Hepatocyte (in vitro differentiated cells): Measurements from ENCODE around the gene ZNF648. TPM values are rescaled to one million over a fixed set of nuclear protein-coding genes. Genes with fewer than 3 reads are reported as not detected.
A peak's percentile ranks its signal among the peaks of the same experiment; 100 is the strongest.

Experiments used
- DNase-seq: peaks from one replicate; pipeline ENCODE4 v3.0.0-alpha.2; 2016; ENCODE audit warnings: low spot score
- H2AFZ ChIP-seq: fragments of 200-600 bp; sonication (generic); 2 replicates; pipeline ENCODE4 v1.6.0; 2016; ENCODE audit warnings: antibody characterized with exemption, mild to moderate bottlenecking
- H3K27ac ChIP-seq: fragments of 200-600 bp; sonication (generic); 2 replicates; pipeline ENCODE4 v1.5.1; 2016; ENCODE audit warnings: mild to moderate bottlenecking
- H3K27me3 ChIP-seq: fragments of 200-600 bp; sonication (generic); 2 replicates; pipeline ENCODE4 v1.6.1; 2016
- H3K36me3 ChIP-seq: fragments of 200-600 bp; sonication (generic); replicated peaks from 2 replicates; pipeline ENCODE4 v1.5.1; 2016; ENCODE audit warnings: low read depth; ENCODE audit not compliant: insufficient read depth
- H3K4me1 ChIP-seq: fragments of 200-600 bp; sonication (generic); 2 replicates; pipeline ENCODE4 v1.5.1; 2016; ENCODE audit warnings: mild to moderate bottlenecking, moderate library complexity; ENCODE audit not compliant: insufficient read depth
- H3K4me2 ChIP-seq: fragments of 200-600 bp; sonication (generic); 2 replicates; pipeline ENCODE4 v1.6.0; 2016
- H3K4me3 ChIP-seq: fragments of 200-600 bp; sonication (generic); 2 replicates; pipeline ENCODE4 v1.5.1; 2016; ENCODE audit warnings: mild to moderate bottlenecking
- H3K79me2 ChIP-seq: fragments of 200-600 bp; sonication (generic); 2 replicates; pipeline ENCODE4 v1.6.0; 2017; ENCODE audit warnings: mild to moderate bottlenecking
- H3K9me2 ChIP-seq: fragments of 200-600 bp; sonication (generic); replicated peaks from 2 replicates; pipeline ENCODE4 v1.6.0; 2017; ENCODE audit warnings: mild to moderate bottlenecking; ENCODE audit not compliant: insufficient read depth
- H3K9me3 ChIP-seq: fragments of 200-600 bp; sonication (generic); 2 replicates; pipeline ENCODE4 v1.5.1; 2016; ENCODE audit warnings: low read depth, mild to moderate bottlenecking
- H4K20me1 ChIP-seq: fragments of 200-600 bp; sonication (generic); 2 replicates; pipeline ENCODE4 v1.6.0; 2016; ENCODE audit warnings: mild to moderate bottlenecking; ENCODE audit not compliant: insufficient read depth, poor library complexity, severe bottlenecking
- CTCF ChIP-seq: fragments of 200-600 bp; sonication (generic); IDR thresholded peaks from 2 replicates; pipeline ENCODE4 v1.5.1; 2016; ENCODE audit warnings: antibody characterized with exemption, mild to moderate bottlenecking; ENCODE audit not compliant: poor library complexity
- EZH2 ChIP-seq: fragments of 200-600 bp; sonication (generic); IDR thresholded peaks from 2 replicates; pipeline ENCODE4 v1.6.1; 2016; ENCODE audit warnings: antibody characterized with exemption, mild to moderate bottlenecking, borderline replicate concordance
- EZH2phosphoT487 ChIP-seq: fragments of 200-600 bp; sonication (generic); IDR thresholded peaks from one replicate; pipeline ENCODE4 v1.6.1; 2018; ENCODE audit warnings: antibody characterized with exemption, mild to moderate bottlenecking, low read depth, moderate library complexity; ENCODE audit not compliant: unreplicated experiment, severe bottlenecking
- WGBS: methylation state at CpG from one replicate; pipeline ENCODE4 v1.1.6; 2016; ENCODE audit warnings: low lambda C conversion rate; ENCODE audit errors: missing lambda C conversion rate; 5-methylcytosine and 5-hydroxymethylcytosine counted together
- polyA plus RNA-seq: library from polyadenylated mRNA; unstranded; fragments of >200 nt; fragmentation: Nextera tagmentation; extraction: Ambion mirVana; gene quantifications from 2 replicates; pipeline ENCODE4 v1.2.1, GENCODE V29; 2016
- total RNA-seq: library from RNA; depleted of rRNA; stranded (reverse); fragments of >200 nt; gene quantifications from 2 replicates; pipeline ENCODE4 v1.2.3, GENCODE V29; 2014

ZNF648 gene
- 0.20 and 0.23 TPM in 2 replicates for total RNA-seq
- polyA plus RNA-seq = 0.06 TPM in 1 of 2 replicates, not detected in the other

- Histone ChIP-seq H3K27ac (no peak within 1 kb of the TSS), H3K79me2 (no peaks in the 10 kb centered on the region), H3K9me3 (no peaks in the 10 kb centered on the region), H3K4me3 (no peak within 1 kb of the TSS), H4K20me1 (no peaks in the 10 kb centered on the region), H2AFZ (no peak within 1 kb of the TSS), H3K9me2 (no peaks in the 10 kb centered on the region), H3K4me2 (no peak within 1 kb of the TSS), H3K36me3 (no peaks in the 10 kb centered on the region), H3K27me3 (no peaks in the 10 kb centered on the region), H3K4me1 (no peaks in the 10 kb centered on the region)
- TF ChIP-seq EZH2phosphoT487 (no peak), EZH2 (no peak)
- peak; percentile 23 for DNase-seq
- WGBS = 31% methylated on average over 4 of the region's 4 CpGs
Observed at GRCh38 chr1:182061594-182061993, at the start of gene ZNF648. Gene ZNF648 (minus strand): TSS chr1:182061712. CDS start chr1:182058010, 3,702 bp downstream.

- no peak overlapping the region for H2AFZ ChIP-seq
- H3K27me3 ChIP-seq = no peaks in the 10 kb centered on the region
- no peaks in the 10 kb centered on the region for H3K9me3 ChIP-seq
- H3K27ac ChIP-seq = no peak overlapping the region
- H3K4me1 ChIP-seq = no peaks in the 10 kb centered on the region
- no peak for DNase-seq
- H4K20me1 ChIP-seq = no peaks in the 10 kb centered on the region
- H3K4me3 ChIP-seq = no peak overlapping the region
- WGBS = 87% methylated on average over 6 of the region's 6 CpGs
- no peak for TF ChIP-seq CTCF
- no peaks in the 10 kb centered on the region for H3K9me2 ChIP-seq
- no peaks in the 10 kb centered on the region for H3K79me2 ChIP-seq
- no peak overlapping the region for H3K4me2 ChIP-seq
- no peaks in the 10 kb centered on the region for H3K36me3 ChIP-seq
Observed at GRCh38 chr1:182110635-182111034, 49.1 kb upstream of the ZNF648 start.

- TF ChIP-seq CTCF = no peak
- no peak for TF ChIP-seq EZH2
- TF ChIP-seq EZH2phosphoT487 = no peak
- H3K27me3 ChIP-seq = no peaks in the 10 kb centered on the region
- H3K9me3 ChIP-seq = no peaks in the 10 kb centered on the region
- H3K4me1 ChIP-seq = no peaks in the 10 kb centered on the region
- no peak overlapping the region for H3K4me3 ChIP-seq
- no peaks in the 10 kb centered on the region for H4K20me1 ChIP-seq
- H2AFZ ChIP-seq = no peak overlapping the region
- no peaks in the 10 kb centered on the region for H3K36me3 ChIP-seq
- H3K4me2 ChIP-seq = no peak overlapping the region
- no peak overlapping the region for H3K27ac ChIP-seq
- no peaks in the 10 kb centered on the region for H3K9me2 ChIP-seq
- no peak for DNase-seq
- WGBS = 92% methylated on average over 3 of the region's 3 CpGs
- H3K79me2 ChIP-seq = no peaks in the 10 kb centered on the region
Observed at GRCh38 chr1:182109771-182110170, 48.3 kb upstream of the ZNF648 start.

- no peaks in the 10 kb centered on the region for H3K4me1 ChIP-seq
- H3K9me3 ChIP-seq = no peaks in the 10 kb centered on the region
- no peaks in the 10 kb centered on the region for H3K27me3 ChIP-seq
- H3K4me2 ChIP-seq = no peak overlapping the region
- no peaks in the 10 kb centered on the region for H3K9me2 ChIP-seq
- no peaks in the 10 kb centered on the region for H3K79me2 ChIP-seq
- H3K36me3 ChIP-seq = no peaks in the 10 kb centered on the region
- DNase-seq = no peak
- 86% methylated on average over 2 of the region's 2 CpGs for WGBS
- no peak overlapping the region for H2AFZ ChIP-seq
- H4K20me1 ChIP-seq = no peaks in the 10 kb centered on the region
- TF ChIP-seq EZH2phosphoT487 = no peak
- no peak for TF ChIP-seq CTCF
- no peak for TF ChIP-seq EZH2
- no peak overlapping the region for H3K27ac ChIP-seq
- H3K4me3 ChIP-seq = no peak overlapping the region
Observed at GRCh38 chr1:182107209-182107608, 45.7 kb upstream of the ZNF648 start.
